Thyroid gland (tissue), 4 donors: Measurements from ENCODE around the gene GPR42.

Source experiments
- CTCF ChIP-seq, 6 experiments: fragments of 200-600 bp in 3 of 6; fragments of 450-650 bp in 3 of 6; sonication (generic) in 3 of 6; IDR thresholded peaks; one replicate each; pipeline ENCODE4 v1.5.1; 2016 to 2019; ENCODE audit warnings: antibody characterized with exemption in 6 of 6, mild to moderate bottlenecking in 2 of 6, inconsistent platforms in 1 of 6, moderate library complexity in 1 of 6
- POLR2A ChIP-seq, 2 donors: fragments of 450-650 bp; IDR thresholded peaks; one replicate each; pipeline ENCODE4 v1.6.1; 2017; ENCODE audit warnings: antibody characterized with exemption in 2 of 2, mild to moderate bottlenecking in 2 of 2, moderate library complexity in 1 of 2

GRCh38 chr19:35355791-35356460 is 14.9 kb upstream of the GPR42 start:
- TF ChIP-seq CTCF (IDR thresholded peaks at IDR 0.05) (no peak), POLR2A (IDR thresholded peaks at IDR 0.05) (no peak)
